ENCODE results near the gene GABBR2.

DNA sequence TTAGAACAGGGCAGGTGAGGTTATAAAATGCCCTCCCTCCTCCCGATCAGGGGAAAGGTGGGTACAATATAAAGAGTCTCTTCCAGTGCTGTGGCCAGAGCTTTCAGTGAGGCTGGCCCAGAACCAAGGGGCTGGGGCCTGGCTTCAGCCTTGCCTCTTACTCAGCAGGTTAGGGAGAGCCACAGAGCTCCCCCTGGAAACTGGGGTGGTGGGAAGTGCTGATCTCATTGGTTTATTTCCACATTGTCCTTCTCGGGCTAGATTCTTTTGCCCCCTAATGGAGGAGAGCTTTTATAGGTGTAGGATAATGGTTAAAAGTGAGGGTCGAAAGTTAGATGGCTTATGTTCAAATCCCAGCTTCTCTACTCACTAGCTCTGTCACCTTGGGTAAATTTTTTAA lies 266.6 kb downstream of the GABBR2 start:
- TF ChIP-seq, protein P1, sequence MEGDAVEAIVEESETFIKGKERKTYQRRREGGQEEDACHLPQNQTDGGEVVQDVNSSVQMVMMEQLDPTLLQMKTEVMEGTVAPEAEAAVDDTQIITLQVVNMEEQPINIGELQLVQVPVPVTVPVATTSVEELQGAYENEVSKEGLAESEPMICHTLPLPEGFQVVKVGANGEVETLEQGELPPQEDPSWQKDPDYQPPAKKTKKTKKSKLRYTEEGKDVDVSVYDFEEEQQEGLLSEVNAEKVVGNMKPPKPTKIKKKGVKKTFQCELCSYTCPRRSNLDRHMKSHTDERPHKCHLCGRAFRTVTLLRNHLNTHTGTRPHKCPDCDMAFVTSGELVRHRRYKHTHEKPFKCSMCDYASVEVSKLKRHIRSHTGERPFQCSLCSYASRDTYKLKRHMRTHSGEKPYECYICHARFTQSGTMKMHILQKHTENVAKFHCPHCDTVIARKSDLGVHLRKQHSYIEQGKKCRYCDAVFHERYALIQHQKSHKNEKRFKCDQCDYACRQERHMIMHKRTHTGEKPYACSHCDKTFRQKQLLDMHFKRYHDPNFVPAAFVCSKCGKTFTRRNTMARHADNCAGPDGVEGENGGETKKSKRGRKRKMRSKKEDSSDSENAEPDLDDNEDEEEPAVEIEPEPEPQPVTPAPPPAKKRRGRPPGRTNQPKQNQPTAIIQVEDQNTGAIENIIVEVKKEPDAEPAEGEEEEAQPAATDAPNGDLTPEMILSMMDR (IDR thresholded peaks at IDR 0.05): no peak
- TF ChIP-seq POLR2A (IDR thresholded peaks at IDR 0.05): no peak

Measured in adrenal gland (tissue), 5 donors.